Astrocyte of the spinal cord (primary cell): Measurements from ENCODE around the gene PACSIN1.

Experiments
- DNase-seq: peaks from one replicate; pipeline ENCODE4 v3.0.0; 2011; ENCODE audit warnings: low read depth, low spot score
- H3K4me3 ChIP-seq: 2 replicates; pipeline ENCODE4 v1.5.1; 2011; ENCODE audit warnings: low read depth, mild to moderate bottlenecking, low read length, moderate library complexity
- in situ Hi-C: cut with HindIII; loops from 2 replicates; pipeline ENCODE4 v1.10.0; 2017; ENCODE audit warnings: low sequenced_read_pairs
- TF ChIP-seq, protein P1 (sequence below): IDR thresholded peaks from 2 replicates; pipeline ENCODE4 v1.5.1; 2012; ENCODE audit warnings: low read depth, mild to moderate bottlenecking, low read length, inconsistent platforms

The PACSIN1 gene

GRCh38 chr6:34441526-34441925 lies 24.4 kb upstream of the PACSIN1 start:
- in situ Hi-C loops: no loop called here
- TF ChIP-seq, protein P1, sequence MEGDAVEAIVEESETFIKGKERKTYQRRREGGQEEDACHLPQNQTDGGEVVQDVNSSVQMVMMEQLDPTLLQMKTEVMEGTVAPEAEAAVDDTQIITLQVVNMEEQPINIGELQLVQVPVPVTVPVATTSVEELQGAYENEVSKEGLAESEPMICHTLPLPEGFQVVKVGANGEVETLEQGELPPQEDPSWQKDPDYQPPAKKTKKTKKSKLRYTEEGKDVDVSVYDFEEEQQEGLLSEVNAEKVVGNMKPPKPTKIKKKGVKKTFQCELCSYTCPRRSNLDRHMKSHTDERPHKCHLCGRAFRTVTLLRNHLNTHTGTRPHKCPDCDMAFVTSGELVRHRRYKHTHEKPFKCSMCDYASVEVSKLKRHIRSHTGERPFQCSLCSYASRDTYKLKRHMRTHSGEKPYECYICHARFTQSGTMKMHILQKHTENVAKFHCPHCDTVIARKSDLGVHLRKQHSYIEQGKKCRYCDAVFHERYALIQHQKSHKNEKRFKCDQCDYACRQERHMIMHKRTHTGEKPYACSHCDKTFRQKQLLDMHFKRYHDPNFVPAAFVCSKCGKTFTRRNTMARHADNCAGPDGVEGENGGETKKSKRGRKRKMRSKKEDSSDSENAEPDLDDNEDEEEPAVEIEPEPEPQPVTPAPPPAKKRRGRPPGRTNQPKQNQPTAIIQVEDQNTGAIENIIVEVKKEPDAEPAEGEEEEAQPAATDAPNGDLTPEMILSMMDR: no peak
- DNase-seq: no peak
- no peak overlapping the region for H3K4me3 ChIP-seq

GRCh38 chr6:34445313-34445860 lies 20.5 kb upstream of the PACSIN1 start:
- TF ChIP-seq, protein P1: no peak
- no peak for DNase-seq
- H3K4me3 ChIP-seq: no peak overlapping the region
- in situ Hi-C loops: no loop called here

DNA sequence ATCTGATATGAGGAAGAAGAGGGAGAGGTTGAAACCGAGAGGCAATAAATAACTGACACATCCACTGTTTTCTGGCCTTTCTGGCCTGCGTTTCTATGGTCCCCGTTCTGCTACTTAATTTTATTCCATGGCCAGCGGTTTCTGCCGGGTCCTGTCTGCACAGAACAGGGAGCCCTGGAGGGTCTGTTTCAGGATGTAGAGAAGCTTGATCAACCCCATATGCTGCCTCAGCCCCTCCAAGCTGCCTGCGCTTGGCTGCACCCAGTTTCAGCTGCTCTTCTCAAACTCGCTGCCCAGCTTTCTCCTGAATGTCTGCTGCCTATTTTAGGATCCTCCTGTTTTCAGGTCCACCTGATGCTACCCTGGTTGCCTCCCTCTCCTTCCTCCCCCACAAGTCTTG lies 18.5 kb upstream of the PACSIN1 start:
- no peak for DNase-seq
- H3K4me3 ChIP-seq: no peak overlapping the region
- in situ Hi-C loops: no loop called here
- TF ChIP-seq, protein P1: no peak

- in situ Hi-C loops: no loop called here
- TF ChIP-seq, protein P1: no peak
- no peak for DNase-seq
These were observed 18.0 kb upstream of the PACSIN1 start for GRCh38 chr6:34447910-34448309.

GRCh38 chr6:34451192-34451591 lies 14.7 kb upstream of the PACSIN1 start:
- in situ Hi-C loops: no loop called here
- H3K4me3 ChIP-seq: no peak overlapping the region
- DNase-seq: no peak
- TF ChIP-seq, protein P1: no peak

More at GRCh38 chr6:34447910-34448309, 18.0 kb upstream of the PACSIN1 start:
- no peak overlapping the region for H3K4me3 ChIP-seq

DNA sequence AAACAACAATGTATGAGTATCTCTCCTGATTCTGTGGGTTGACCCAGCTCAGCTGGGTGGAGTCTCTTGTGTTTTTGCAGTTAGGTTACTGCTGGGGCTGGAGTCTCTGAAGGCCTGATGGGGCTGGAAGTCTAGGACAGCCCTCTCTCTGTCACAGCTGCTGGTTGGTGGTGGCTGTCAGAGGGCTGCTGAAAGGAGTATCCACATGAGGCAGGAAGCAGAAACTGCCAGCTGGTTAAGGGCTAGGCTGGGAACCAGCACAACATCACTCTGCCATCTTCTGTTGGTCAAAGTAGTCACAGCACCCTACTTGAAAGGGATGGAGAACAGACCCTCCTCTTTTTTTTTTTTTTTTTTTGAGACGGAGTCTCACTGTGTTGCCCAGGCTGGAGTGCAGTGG lies 10.0 kb upstream of the PACSIN1 start:
- no peak overlapping the region for H3K4me3 ChIP-seq
- DNase-seq: no peak
- in situ Hi-C loops: no loop called here
- TF ChIP-seq, protein P1: no peak

GRCh38 chr6:34457382-34457741 lies 8.5 kb upstream of the PACSIN1 start:
- no peak overlapping the region for H3K4me3 ChIP-seq
- TF ChIP-seq, protein P1: no peak
- DNase-seq: no peak
- in situ Hi-C loops: no loop called here
